Islet precursor cell (in vitro differentiated cells): ENCODE results near the gene EEFSEC.

Experiments
- DNase-seq: peaks from one replicate; pipeline ENCODE4 v3.0.0-alpha.2; 2018

EEFSEC gene

GRCh38 chr3:128296469-128297251, 143.4 kb downstream of the EEFSEC start:
- DNase-seq = peak; percentile 41

GRCh38 chr3:128297401-128298138, 144.3 kb downstream of the EEFSEC start:
- peak; percentile 60 for DNase-seq

- DNase-seq = peak; percentile 40
Measured at GRCh38 chr3:128301186-128302023, 148.1 kb downstream of the EEFSEC start.

- no peak for DNase-seq
Measured at GRCh38 chr3:128306481-128306880, 153.2 kb downstream of the EEFSEC start.

- peak; percentile 56 for DNase-seq
Measured at GRCh38 chr3:128307029-128307633, 153.8 kb downstream of the EEFSEC start.

GRCh38 chr3:128307781-128308469, 154.6 kb downstream of the EEFSEC start:
- peak; percentile 41 for DNase-seq

- DNase-seq = peak; percentile 37
Measured at GRCh38 chr3:128309026-128309425, 155.7 kb downstream of the EEFSEC start.

GRCh38 chr3:128310286-128311058, 157.2 kb downstream of the EEFSEC start:
- peak; percentile 29 for DNase-seq

- DNase-seq = peak; percentile 29
Measured at GRCh38 chr3:128311441-128311844, 158.2 kb downstream of the EEFSEC start.

GRCh38 chr3:128312271-128312670, 159.0 kb downstream of the EEFSEC start:
- DNase-seq = no peak

- DNase-seq = peak; percentile 35
Measured at GRCh38 chr3:128313071-128313725, 159.9 kb downstream of the EEFSEC start.

GRCh38 chr3:128313935-128314334, 160.7 kb downstream of the EEFSEC start:
- DNase-seq = no peak

- DNase-seq = peak; percentile 38
Measured at GRCh38 chr3:128315313-128315712, 162.0 kb downstream of the EEFSEC start.

GRCh38 chr3:128316481-128316891, 163.2 kb downstream of the EEFSEC start:
- DNase-seq = peak; percentile 49

- DNase-seq = peak; percentile 46
Measured at GRCh38 chr3:128317101-128317697, 163.9 kb downstream of the EEFSEC start.

GRCh38 chr3:128317698-128318231, 164.5 kb downstream of the EEFSEC start:
- DNase-seq = peak; percentile 49

- DNase-seq = peak; percentile 39
Measured at GRCh38 chr3:128318275-128318941, 165.1 kb downstream of the EEFSEC start.

- DNase-seq = peak; percentile 27
Measured at GRCh38 chr3:128319107-128319506, 165.8 kb downstream of the EEFSEC start.

- peak; percentile 48 for DNase-seq
Measured at GRCh38 chr3:128319741-128320141, 166.5 kb downstream of the EEFSEC start.
